Measurements from ENCODE around the gene LIPG.

LIPG gene

DNA sequence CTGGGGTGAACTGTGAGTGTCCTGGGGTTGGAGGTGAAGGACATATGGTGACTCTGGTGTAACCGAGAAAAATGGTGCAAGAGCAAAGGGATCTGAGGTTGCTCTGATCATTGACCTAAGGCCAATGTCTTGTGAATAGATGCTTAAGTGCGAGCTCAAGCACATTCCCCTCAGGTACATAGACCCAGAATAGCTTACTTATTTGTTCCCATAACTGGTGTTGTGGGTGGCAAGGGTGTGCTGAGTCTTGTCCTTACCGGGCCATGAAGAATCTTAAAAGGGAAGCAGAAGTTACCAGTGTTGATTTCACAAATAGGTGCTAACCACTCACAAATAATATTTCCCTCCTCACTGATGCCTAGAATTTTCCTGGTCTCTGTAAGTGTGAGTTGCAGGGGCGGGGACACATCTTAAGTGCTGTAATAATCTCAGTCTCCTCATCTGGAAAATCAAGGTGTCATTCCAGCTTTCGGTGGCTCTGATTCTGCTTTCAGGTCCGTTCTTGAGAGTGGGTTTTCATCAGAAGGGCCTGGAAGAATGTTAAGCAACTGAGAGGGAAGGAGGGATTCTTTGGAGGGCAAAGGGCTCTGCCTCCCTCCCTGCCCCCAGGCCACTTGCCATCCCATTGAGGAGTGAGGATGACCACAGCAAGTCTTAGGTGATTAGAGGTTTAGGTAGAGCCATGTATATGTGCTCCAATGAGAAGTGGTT, 54.9 kb downstream of the LIPG start:
- no peak for DNase-seq

- no peak for DNase-seq
Measured at GRCh38 chr18:49617329-49617695, 55.5 kb downstream of the LIPG start.

DNA sequence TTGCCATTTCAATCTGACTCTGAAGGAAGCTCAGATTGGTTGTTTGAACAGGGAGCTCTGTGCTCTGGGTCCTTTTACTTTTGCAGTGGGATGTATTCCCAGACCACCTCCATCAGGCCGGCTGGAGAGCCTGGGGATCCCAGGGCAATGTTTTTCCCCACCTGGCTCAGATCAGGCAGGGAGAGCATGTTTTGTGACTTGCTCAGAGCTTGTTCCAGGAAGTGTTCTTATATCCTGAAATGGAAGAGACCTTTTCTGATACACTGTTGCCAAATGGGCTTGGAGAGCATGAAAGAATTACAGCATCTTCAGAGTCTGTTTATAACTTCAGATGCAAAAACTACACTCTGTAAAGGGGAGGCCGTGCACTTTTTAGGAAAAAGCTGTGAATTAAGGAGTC, 56.0 kb downstream of the LIPG start:
- DNase-seq, result no peak

- DNase-seq, result no peak
Measured at GRCh38 chr18:49618742-49619681, 57.2 kb downstream of the LIPG start.

DNA sequence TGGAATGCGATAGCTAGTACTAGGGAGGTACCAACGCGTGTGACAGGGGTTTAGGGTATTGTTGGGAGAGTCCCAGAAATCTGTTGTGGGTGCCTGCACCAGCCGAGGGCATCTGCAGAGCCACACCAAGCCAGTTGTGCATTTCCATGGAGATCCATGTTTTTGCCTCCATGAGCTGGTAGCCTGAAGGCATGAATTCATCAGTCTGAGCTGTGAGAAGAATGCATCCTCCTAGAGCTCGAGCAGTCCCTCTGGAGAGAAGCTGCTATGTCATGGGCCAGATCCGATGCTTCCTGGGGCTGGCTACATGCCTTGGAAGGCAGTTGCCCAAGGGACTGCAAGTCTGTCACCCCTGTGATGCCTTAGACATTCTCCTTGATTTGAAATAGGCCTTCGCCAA, 57.9 kb downstream of the LIPG start:
- no peak for DNase-seq

DNA sequence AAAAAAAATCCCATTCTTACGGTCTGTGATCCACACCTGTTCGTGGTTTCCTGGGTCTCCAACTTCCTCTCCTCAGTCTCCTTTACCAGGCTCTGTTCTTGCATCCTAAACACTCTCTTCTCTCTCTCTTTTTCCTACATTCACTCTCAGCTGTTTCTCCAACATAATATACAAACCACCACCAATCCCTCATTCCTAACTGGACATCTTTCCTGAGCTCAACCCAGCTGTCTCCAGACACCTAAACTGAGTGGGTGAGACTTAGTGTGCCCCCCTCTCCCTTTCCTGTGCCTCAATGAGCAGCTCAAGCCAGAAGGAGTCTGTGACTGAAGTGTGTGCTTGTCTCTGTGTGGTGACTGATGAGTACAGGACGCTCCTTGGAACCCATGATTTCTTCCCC, 59.4 kb downstream of the LIPG start:
- no peak for DNase-seq

DNA sequence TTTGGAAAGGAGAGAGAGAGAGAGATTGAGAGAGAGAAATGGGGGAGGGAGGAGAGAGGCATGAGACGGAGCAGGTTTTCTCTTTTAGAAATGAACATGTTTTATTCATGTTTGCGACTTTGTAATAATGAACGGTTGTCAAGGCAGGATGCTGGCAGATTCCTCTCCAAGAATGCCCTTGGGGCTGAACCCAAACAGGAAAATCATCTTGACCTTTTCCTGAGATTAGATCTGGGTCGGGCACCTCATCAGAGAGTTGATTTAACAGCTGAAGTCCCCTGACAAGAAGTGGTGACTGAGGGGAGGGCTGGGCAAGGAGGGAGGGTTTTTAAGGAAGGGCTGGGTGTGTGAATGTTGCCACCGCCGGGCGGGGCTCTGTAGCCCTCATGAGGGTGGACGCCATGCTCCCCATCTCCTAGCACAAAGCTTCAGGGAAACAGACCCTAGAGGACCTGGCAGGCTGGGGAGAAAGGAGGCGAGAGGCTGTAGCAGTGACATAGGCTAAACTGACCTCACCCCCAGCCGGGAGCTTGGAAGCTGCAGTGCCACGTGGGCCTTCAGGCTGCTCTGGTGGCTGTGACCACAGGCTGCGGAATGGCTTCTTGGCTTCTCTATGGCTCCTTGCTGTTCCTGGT, 60.0 kb downstream of the LIPG start:
- DNase-seq, result no peak

- no peak for DNase-seq
Measured at GRCh38 chr18:49623571-49623970, 61.7 kb downstream of the LIPG start.

GRCh38 chr18:49625021-49625691, 63.3 kb downstream of the LIPG start:
- DNase-seq, result no peak

GRCh38 chr18:49626842-49627467, 65.1 kb downstream of the LIPG start:
- no peak for DNase-seq

GRCh38 chr18:49628119-49628518, 66.3 kb downstream of the LIPG start:
- DNase-seq, result no peak

DNA sequence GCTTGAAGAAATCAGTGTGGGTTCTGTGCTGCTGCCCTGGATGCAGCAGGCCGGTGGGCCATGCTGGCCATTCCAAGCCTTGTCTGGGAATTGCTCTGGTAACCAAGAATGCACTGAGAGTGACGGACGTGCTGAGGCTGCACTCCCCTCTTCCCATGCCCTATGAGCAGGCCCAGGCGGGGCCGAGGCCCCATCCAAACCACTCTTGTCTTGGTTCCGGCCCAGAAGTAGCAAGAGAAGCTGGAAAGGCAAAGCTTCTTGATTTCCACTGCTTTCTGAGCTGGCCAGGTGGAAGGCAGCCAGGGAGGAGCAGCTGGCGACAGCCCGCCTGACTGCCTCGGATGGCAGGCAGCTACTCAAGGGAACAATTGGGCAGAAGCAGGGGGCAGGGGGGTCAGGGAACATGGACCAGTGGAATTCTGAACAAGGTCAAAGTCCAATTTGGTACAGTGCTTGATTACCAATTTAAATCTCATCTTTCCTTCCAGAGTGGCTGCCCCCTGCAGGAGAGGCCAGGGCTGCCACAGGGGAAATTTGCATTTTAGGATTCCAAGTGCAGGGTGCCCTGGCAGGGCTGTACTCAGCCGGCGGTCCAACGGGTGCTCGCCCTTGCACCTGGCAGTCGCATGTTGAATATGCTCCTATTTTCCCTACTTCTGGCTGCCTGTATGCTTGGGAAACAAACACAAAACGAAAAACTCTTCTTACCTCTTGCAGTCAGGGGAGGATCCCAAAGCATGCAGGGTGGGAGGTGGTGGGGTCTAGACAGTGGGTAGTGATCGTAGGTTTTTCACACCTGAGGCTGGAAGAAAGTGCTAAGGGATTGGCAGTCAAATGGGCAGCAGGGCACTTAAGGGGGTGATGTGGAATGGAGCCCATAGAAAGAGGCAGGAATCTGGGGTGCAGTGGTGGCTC, 67.3 kb downstream of the LIPG start:
- DNase-seq, result no peak

- DNase-seq, result no peak
Measured at GRCh38 chr18:49630246-49630699, 68.4 kb downstream of the LIPG start.

GRCh38 chr18:49631146-49631866, 69.4 kb downstream of the LIPG start:
- DNase-seq, result no peak

DNA sequence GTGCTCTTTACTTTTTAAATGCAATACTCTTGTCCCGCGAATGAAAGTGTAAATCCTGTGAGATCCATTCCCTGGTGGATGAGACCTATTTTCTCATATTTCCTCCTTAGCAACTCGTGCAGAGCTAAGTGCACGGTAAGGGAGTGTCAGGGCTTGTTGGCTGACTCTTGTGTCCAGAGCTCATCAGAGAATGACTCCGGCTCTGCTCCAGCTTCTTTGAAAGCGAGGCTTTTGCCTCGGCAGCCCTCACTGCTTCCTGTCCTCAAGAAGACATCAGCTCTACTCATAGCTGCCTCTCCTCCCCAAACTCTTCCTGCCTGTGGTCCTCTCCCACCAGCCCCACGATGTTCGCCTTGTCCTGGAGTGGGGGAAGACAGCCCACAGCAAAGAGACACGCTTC, 70.7 kb downstream of the LIPG start:
- no peak for DNase-seq

- no peak for DNase-seq
Measured at GRCh38 chr18:49638209-49638785, 76.4 kb downstream of the LIPG start.

DNA sequence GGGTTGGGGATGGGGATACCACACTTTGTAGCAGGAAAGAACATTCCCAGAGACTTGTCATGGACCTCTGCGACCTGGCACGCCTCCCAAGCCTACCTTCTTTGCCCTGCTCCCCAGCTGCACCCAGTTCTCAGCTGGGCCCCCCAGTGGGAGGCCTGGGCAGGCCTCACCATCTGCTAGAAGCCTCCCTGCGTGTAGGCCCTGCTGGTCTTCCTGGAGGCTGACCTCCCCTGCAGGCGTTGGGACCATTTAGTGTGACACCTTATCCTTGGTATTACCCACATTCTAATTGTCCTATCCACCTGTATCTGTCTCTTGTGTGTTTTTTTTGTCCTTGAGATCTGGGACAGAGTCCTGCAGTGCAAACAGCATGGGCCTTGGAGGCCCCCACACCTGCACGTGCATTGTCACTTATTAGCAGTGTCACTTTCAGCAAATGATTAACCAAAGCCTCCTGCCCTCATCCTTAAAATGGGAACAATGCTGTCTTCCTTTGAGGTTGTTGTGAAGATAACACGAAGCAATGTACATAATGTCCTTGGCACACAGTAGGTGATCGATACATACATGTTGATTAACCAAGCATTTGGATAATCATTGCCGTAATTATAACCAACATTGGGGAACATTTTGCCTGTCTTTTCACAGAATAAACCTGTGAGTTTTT, 77.2 kb downstream of the LIPG start:
- no peak for DNase-seq

- no peak for DNase-seq
Measured at GRCh38 chr18:49639643-49640391, 78.0 kb downstream of the LIPG start.

DNA sequence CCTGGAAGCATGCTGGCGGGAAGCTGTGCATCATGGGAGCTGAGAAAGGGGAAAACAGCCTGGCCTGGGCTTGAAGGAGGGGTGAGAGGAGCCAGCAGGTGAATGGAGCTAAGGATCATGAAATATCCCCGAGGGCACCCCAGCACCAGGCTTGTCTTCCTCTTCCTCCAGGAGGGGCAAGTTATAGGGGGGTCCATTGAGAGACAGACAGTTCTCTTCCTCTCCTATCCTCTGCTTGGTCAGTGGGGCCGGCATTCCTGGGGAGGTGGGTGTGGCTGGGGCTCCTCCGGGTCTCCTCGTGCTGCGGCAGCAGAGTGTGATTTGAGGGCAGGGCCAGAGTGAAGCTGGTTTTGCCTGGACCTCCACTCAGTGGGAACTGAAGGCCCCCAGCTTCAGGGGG, 78.9 kb downstream of the LIPG start:
- no peak for DNase-seq

Measured in NCI-H187 treated with DMSO at 0.1 percent for 48 hours (cell line).